Erythroblast (primary cell): ENCODE data around the gene TMEM212.

ENCODE experiments used
- GATA1 ChIP-seq: IDR thresholded peaks from 2 replicates; pipeline ENCODE4 v1.6.1; 2011; ENCODE audit warnings: low read depth, mild to moderate bottlenecking, control low read depth, low read length, moderate library complexity
- POLR2A ChIP-seq: IDR thresholded peaks from 2 replicates; pipeline ENCODE4 v1.6.1; 2011; ENCODE audit warnings: mild to moderate bottlenecking, low read length

GRCh38 chr3:171824824-171825221, 18.3 kb upstream of the TMEM212 start:
- TF ChIP-seq POLR2A (no peak), GATA1 (no peak)
